ENCODE results near the gene MANBA.

The MANBA gene

DNA sequence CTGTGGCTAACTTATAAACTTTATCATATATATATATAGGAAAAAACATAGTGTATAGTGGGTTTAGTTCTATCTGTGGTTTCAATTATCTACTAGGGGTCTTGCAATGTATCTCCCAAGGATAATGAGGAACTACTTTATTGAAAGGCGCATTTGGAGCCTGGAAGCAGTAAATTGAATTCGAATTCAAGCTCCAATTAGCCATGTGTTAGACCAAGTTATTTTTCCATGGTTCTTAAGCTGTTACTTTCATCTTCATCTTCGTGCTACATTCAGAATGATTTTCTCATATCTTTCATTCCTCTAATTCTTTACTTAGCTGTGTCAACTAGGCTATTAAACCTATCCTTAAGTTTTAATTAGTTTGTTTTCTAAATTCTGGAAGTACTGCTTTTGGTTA is 27.2 kb upstream of the MANBA start:
- TF ChIP-seq, protein P1, sequence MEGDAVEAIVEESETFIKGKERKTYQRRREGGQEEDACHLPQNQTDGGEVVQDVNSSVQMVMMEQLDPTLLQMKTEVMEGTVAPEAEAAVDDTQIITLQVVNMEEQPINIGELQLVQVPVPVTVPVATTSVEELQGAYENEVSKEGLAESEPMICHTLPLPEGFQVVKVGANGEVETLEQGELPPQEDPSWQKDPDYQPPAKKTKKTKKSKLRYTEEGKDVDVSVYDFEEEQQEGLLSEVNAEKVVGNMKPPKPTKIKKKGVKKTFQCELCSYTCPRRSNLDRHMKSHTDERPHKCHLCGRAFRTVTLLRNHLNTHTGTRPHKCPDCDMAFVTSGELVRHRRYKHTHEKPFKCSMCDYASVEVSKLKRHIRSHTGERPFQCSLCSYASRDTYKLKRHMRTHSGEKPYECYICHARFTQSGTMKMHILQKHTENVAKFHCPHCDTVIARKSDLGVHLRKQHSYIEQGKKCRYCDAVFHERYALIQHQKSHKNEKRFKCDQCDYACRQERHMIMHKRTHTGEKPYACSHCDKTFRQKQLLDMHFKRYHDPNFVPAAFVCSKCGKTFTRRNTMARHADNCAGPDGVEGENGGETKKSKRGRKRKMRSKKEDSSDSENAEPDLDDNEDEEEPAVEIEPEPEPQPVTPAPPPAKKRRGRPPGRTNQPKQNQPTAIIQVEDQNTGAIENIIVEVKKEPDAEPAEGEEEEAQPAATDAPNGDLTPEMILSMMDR (IDR thresholded peaks at IDR 0.05), result no peak
- no peaks in the 10 kb centered on the region for H3K9me3 ChIP-seq
- no peaks in the 10 kb centered on the region for H3K27me3 ChIP-seq
- H3K4me3 ChIP-seq, result no peak overlapping the region
- intact Hi-C loops (cut with DNase I; ENCODE audit: low total_unique reads), result no loop called here
- H3K27ac ChIP-seq, result no peak overlapping the region
- no peaks in the 10 kb centered on the region for H3K4me1 ChIP-seq
- peaks cover 0 to 12% (median 12%) of the 10 kb centered on the region in 3 donors for H3K36me3 ChIP-seq
- DNase-seq, result no peak

DNA sequence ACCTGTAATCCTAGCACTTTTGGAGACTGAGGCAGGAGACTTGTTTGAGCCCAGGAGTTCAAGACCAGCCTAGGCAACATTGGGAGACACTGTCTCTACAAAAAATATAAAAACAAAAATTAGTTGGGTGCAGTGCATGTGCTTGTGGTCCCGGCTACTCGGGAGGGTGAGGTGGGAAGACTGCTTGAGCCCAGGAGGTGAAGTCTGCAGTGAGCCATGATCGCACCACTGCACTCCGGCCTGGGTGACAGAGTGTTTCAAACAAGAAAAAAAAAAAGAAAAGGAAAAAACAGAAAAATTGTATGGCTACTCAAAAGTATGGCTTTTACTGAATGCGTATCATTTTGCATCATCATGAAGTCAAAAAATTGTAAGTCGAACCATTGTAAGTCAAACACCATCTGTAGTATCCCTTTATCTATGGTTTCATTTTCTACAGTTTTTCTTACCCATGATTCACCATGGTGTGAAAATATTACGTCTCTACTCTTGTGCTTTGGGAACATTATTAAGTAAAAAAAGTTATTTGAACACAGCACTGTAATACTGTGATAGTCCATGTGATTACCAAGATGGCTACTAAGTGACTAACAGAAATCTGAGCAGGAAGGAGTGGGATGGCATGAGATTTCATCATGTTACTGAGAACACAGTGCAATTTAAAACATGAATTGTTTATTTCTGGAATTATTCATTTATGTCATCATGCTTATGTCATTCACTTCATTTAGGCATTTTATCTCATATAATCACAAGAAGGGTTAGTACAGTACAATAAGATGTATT is 26.5 kb upstream of the MANBA start:
- H3K36me3 ChIP-seq, result peaks cover 0 to 12% (median 7%) of the 10 kb centered on the region in 3 donors
- H3K27ac ChIP-seq, result no peak overlapping the region
- no peak overlapping the region for H3K4me3 ChIP-seq
- no peaks in the 10 kb centered on the region for H3K4me1 ChIP-seq
- intact Hi-C loops (cut with DNase I; ENCODE audit: low total_unique reads), result no loop called here
- H3K27me3 ChIP-seq, result no peaks in the 10 kb centered on the region
- H3K9me3 ChIP-seq, result no peaks in the 10 kb centered on the region
- TF ChIP-seq, protein P1 (IDR thresholded peaks at IDR 0.05), result no peak
- no peak for DNase-seq

DNA sequence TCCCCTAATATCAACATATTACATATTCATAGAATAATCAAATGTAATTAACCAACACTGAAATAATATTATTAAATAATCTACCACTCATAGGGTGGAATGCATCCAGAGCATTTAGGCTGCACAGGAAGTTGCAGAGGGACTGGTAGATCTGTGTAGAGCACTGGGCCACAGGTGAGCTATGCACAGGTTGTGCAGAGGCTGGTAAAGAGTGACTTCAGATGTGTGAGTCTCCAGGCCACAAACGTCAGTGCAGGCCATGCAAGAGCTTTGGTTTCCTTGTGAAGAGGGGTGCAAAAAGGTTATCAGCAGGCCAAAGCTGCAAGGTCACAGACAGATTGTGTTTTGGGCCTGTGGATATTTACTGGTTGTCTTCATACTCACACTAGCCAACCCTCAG is 25.5 kb upstream of the MANBA start:
- Histone ChIP-seq H3K4me1 (no peaks in the 10 kb centered on the region), H3K36me3 (peaks cover 0 to 6% (median 4%) of the 10 kb centered on the region in 3 donors), H3K9me3 (no peaks in the 10 kb centered on the region), H3K27ac (no peak overlapping the region), H3K4me3 (no peak overlapping the region), H3K27me3 (no peaks in the 10 kb centered on the region)
- TF ChIP-seq, protein P1 (IDR thresholded peaks at IDR 0.05), result no peak
- no peak for DNase-seq
- intact Hi-C loops (cut with DNase I; ENCODE audit: low total_unique reads), result no loop called here

DNA sequence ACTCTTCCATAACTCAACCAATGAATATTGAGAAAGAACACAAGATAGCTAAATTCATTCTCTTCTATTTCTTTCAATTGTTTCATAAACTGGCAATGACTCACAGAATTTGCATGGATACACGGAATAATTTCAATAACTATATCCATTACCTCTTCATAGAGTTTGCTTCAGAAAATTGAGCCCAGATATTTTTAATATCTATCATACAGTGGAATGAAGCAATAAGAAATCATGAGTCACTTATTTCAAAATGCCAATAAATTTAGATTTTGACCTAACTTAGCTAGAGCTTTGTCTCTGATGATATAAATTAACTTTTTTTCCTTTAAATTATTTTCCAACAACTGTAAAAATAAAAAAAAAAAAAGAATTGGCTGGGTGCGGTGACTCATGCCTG is 22.2 kb upstream of the MANBA start:
- no peak overlapping the region for H3K4me3 ChIP-seq
- TF ChIP-seq, protein P1 (IDR thresholded peaks at IDR 0.05), result no peak
- no peaks in the 10 kb centered on the region for H3K27me3 ChIP-seq
- H3K27ac ChIP-seq, result no peak overlapping the region
- H3K4me1 ChIP-seq, result no peaks in the 10 kb centered on the region
- DNase-seq, result no peak
- no peaks in the 10 kb centered on the region for H3K9me3 ChIP-seq
- H3K36me3 ChIP-seq, result peaks cover 0 to 3% (median 0%) of the 10 kb centered on the region in 3 donors
- intact Hi-C loops (cut with DNase I; ENCODE audit: low total_unique reads), result no loop called here

DNA sequence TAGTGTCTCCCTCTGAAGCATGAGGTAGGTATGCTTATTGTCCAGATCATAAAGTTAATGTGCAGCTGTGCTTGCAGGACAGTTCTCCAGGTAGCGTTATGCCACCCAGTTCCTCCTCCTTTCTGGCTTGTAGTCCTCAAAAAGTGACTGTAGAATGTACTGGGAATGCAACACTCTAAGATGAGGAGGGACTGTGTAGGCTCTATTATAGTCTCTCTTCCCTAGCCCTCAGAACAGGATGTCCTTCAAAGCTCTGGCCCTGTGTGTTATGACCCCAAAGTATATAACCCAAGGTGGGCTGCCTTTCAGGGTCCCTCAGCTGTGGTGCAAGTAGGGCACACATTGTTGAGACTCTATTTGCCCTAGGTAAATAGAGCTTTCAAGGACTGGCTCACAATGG is 20.8 kb upstream of the MANBA start:
- no peaks in the 10 kb centered on the region for H3K4me1 ChIP-seq
- H3K27ac ChIP-seq, result no peak overlapping the region
- no peak for DNase-seq
- TF ChIP-seq, protein P1 (IDR thresholded peaks at IDR 0.05), result no peak
- H3K27me3 ChIP-seq, result no peaks in the 10 kb centered on the region
- H3K9me3 ChIP-seq, result no peaks in the 10 kb centered on the region
- intact Hi-C loops (cut with DNase I; ENCODE audit: low total_unique reads), result no loop called here
- no peak overlapping the region for H3K4me3 ChIP-seq
- H3K36me3 ChIP-seq, result peaks cover 0 to 3% (median 0%) of the 10 kb centered on the region in 3 donors
